ENCODE results near the gene EMC6.

- TF ChIP-seq POLR2A (IDR thresholded peaks at IDR 0.05) (no peak), CTCF (IDR thresholded peaks at IDR 0.05) (peak; percentile 73 to 91 (median 82))
Observed at GRCh38 chr17:3683054-3683511, 14.5 kb downstream of the EMC6 start.
